ENCODE results near the gene LRRC71.

- TF ChIP-seq PATZ1 (CRISPR knock-in tag; IDR thresholded peaks at IDR 0.05; ENCODE audit: borderline replicate concordance) (no peak), ZNF8 (CRISPR knock-in tag; IDR thresholded peaks at IDR 0.05) (no peak), ISL1 (CRISPR knock-in tag; IDR thresholded peaks at IDR 0.05) (no peak)
Measured at GRCh38 chr1:156874572-156875340, 45.7 kb upstream of the LRRC71 start.

Data from SK-N-SH treated with all-trans-retinoic acid at 6 μM for 48 hours (cell line).